Measurements from ENCODE around the gene PNP.

The PNP gene

GRCh38 chr14:20455355-20456300 lies 13.6 kb upstream of the PNP start (continued):
- TF ChIP-seq, protein P1, sequence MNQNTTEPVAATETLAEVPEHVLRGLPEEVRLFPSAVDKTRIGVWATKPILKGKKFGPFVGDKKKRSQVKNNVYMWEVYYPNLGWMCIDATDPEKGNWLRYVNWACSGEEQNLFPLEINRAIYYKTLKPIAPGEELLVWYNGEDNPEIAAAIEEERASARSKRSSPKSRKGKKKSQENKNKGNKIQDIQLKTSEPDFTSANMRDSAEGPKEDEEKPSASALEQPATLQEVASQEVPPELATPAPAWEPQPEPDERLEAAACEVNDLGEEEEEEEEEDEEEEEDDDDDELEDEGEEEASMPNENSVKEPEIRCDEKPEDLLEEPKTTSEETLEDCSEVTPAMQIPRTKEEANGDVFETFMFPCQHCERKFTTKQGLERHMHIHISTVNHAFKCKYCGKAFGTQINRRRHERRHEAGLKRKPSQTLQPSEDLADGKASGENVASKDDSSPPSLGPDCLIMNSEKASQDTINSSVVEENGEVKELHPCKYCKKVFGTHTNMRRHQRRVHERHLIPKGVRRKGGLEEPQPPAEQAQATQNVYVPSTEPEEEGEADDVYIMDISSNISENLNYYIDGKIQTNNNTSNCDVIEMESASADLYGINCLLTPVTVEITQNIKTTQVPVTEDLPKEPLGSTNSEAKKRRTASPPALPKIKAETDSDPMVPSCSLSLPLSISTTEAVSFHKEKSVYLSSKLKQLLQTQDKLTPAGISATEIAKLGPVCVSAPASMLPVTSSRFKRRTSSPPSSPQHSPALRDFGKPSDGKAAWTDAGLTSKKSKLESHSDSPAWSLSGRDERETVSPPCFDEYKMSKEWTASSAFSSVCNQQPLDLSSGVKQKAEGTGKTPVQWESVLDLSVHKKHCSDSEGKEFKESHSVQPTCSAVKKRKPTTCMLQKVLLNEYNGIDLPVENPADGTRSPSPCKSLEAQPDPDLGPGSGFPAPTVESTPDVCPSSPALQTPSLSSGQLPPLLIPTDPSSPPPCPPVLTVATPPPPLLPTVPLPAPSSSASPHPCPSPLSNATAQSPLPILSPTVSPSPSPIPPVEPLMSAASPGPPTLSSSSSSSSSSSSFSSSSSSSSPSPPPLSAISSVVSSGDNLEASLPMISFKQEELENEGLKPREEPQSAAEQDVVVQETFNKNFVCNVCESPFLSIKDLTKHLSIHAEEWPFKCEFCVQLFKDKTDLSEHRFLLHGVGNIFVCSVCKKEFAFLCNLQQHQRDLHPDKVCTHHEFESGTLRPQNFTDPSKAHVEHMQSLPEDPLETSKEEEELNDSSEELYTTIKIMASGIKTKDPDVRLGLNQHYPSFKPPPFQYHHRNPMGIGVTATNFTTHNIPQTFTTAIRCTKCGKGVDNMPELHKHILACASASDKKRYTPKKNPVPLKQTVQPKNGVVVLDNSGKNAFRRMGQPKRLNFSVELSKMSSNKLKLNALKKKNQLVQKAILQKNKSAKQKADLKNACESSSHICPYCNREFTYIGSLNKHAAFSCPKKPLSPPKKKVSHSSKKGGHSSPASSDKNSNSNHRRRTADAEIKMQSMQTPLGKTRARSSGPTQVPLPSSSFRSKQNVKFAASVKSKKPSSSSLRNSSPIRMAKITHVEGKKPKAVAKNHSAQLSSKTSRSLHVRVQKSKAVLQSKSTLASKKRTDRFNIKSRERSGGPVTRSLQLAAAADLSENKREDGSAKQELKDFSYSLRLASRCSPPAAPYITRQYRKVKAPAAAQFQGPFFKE (tag by site-specific recombination; IDR thresholded peaks at IDR 0.05; ENCODE audit: borderline replicate concordance) = no peak
- TF ChIP-seq INSM2 (tag by site-specific recombination; IDR thresholded peaks at IDR 0.05) (0 out of 2 replicates have a peak, but pooled peaks have one; percentile 14), ZBTB1 (tag by site-specific recombination; IDR thresholded peaks at IDR 0.05) (no peak), BCL11A (tag by site-specific recombination; IDR thresholded peaks at IDR 0.05; ENCODE audit: low read depth) (no peak)

DNA sequence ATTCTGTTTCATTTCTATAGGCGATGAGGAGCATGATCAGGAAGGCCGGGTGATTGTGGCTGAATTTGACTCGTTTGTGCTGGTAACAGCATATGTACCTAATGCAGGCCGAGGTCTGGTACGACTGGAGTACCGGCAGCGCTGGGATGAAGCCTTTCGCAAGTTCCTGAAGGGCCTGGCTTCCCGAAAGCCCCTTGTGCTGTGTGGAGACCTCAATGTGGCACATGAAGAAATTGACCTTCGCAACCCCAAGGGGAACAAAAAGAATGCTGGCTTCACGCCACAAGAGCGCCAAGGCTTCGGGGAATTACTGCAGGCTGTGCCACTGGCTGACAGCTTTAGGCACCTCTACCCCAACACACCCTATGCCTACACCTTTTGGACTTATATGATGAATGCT lies 12.2 kb upstream of the PNP start:
- ChIA-PET CTCF (no interaction called here), POLR2A (interaction anchor here (0.7 to 3.0 kb wide), 2 partner anchors 13 to 40 kb away, joined by 3 to 41 read pairs; partner anchors contain the start of gene PNP)
- peak overlapping the region; percentile 11; the same call in 1 of the 2 replicates for H3K27ac ChIP-seq (ENCODE audit: extremely low read depth, low read depth, low read length)
- peaks cover 8% of the 10 kb centered on the region for H3K4me1 ChIP-seq (ENCODE audit: control insufficient read depth, insufficient read depth, low read length)
- H3K9me3 ChIP-seq (ENCODE audit: control insufficient read depth, insufficient read depth, low read depth, low read length) = no peaks in the 10 kb centered on the region
- TF ChIP-seq ZNF600 (tag by site-specific recombination; IDR thresholded peaks at IDR 0.05) = no peak
- no peak for TF ChIP-seq ZIC2 (tag by site-specific recombination; IDR thresholded peaks at IDR 0.05)
- no peak for TF ChIP-seq ZNF121 (tag by site-specific recombination; IDR thresholded peaks at IDR 0.05)
- TF ChIP-seq, protein P2, sequence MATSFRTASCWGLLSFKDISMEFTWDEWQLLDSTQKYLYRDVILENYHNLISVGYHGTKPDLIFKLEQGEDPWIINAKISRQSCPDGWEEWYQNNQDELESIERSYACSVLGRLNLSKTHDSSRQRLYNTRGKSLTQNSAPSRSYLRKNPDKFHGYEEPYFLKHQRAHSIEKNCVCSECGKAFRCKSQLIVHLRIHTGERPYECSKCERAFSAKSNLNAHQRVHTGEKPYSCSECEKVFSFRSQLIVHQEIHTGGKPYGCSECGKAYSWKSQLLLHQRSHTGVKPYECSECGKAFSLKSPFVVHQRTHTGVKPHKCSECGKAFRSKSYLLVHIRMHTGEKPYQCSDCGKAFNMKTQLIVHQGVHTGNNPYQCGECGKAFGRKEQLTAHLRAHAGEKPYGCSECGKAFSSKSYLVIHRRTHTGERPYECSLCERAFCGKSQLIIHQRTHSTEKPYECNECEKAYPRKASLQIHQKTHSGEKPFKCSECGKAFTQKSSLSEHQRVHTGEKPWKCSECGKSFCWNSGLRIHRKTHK (tag by site-specific recombination; IDR thresholded peaks at IDR 0.05) = no peak
- no peak for TF ChIP-seq BCL11A (tag by site-specific recombination; IDR thresholded peaks at IDR 0.05; ENCODE audit: low read depth)
- no peak overlapping the region for H3K4me3 ChIP-seq (ENCODE audit: low read depth, low read length)
- H3K36me3 ChIP-seq (ENCODE audit: control insufficient read depth in 2 of 2, insufficient read depth in 1 of 2, low read length in 2 of 2) = peaks cover 31 to 59% of the 10 kb centered on the region in 2 experiments

- POLR2A ChIA-PET = interaction anchor here (1.3 to 1.5 kb wide), 2 partner anchors 11 to 115 kb away, joined by 4 read pairs; partner anchors contain the start of genes PARP2 and PNP
- TF ChIP-seq, protein P3, sequence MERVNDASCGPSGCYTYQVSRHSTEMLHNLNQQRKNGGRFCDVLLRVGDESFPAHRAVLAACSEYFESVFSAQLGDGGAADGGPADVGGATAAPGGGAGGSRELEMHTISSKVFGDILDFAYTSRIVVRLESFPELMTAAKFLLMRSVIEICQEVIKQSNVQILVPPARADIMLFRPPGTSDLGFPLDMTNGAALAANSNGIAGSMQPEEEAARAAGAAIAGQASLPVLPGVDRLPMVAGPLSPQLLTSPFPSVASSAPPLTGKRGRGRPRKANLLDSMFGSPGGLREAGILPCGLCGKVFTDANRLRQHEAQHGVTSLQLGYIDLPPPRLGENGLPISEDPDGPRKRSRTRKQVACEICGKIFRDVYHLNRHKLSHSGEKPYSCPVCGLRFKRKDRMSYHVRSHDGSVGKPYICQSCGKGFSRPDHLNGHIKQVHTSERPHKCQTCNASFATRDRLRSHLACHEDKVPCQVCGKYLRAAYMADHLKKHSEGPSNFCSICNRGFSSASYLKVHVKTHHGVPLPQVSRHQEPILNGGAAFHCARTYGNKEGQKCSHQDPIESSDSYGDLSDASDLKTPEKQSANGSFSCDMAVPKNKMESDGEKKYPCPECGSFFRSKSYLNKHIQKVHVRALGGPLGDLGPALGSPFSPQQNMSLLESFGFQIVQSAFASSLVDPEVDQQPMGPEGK (tag by site-specific recombination; IDR thresholded peaks at IDR 0.05) = no peak
- TF ChIP-seq KLF1 (tag by site-specific recombination; IDR thresholded peaks at IDR 0.05) = peak; percentile 19; the same call in 1 of the 2 replicates
- peaks cover 27 to 47% of the 10 kb centered on the region in 2 experiments for H3K36me3 ChIP-seq (ENCODE audit: control insufficient read depth in 2 of 2, insufficient read depth in 1 of 2, low read length in 2 of 2)
- H3K27ac ChIP-seq (ENCODE audit: extremely low read depth, low read depth, low read length) = no peak overlapping the region
- CTCF ChIA-PET = no interaction called here
- H3K4me3 ChIP-seq (ENCODE audit: low read depth, low read length) = no peak overlapping the region
- peaks cover 10% of the 10 kb centered on the region for H3K4me1 ChIP-seq (ENCODE audit: control insufficient read depth, insufficient read depth, low read length)
- H3K9me3 ChIP-seq (ENCODE audit: control insufficient read depth, insufficient read depth, low read depth, low read length) = no peaks in the 10 kb centered on the region
These were observed 11.0 kb upstream of the PNP start for GRCh38 chr14:20458031-20458789.

Measured in HEK293 (cell line).